Suppressor macrophage (primary cell): ENCODE data around the gene PRKN.
"Not testable (repeated sequence)": the region's sequence is repeated elsewhere in the genome, so short reads cannot be mapped to it uniquely, and the experiment has no call there.

Source experiments
- DNase-seq, 4 experiments: peaks; one replicate each; pipeline ENCODE4 v3.0.0-alpha.2; 2020 to 2022

PRKN gene

GRCh38 chr6:161523362-161523761, 1204.2 kb downstream of the PRKN start:
- DNase-seq, result no peak

DNA sequence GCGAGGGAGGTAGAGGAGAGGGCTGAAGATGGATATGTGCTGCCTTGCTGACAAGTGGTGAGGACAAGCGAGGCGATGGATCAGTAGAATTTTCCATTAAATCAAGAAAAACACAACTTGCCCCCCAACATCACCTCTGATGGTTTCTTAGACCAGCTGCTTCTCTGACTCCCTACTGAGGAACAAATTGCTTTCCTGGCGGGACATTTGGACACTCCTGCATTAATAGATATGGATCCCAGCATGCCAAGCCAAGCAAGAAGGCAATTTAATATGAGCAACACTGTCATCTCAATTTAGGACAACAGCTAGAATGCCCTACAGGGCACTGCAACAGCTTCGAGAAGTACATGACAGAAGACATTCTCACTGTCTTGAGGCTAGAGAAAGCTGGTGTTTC, 1205.3 kb downstream of the PRKN start:
- no peak for DNase-seq

GRCh38 chr6:161511447-161512095, 1216.0 kb downstream of the PRKN start:
- no peak for DNase-seq

GRCh38 chr6:161508341-161508740, 1219.2 kb downstream of the PRKN start:
- no peak for DNase-seq

DNA sequence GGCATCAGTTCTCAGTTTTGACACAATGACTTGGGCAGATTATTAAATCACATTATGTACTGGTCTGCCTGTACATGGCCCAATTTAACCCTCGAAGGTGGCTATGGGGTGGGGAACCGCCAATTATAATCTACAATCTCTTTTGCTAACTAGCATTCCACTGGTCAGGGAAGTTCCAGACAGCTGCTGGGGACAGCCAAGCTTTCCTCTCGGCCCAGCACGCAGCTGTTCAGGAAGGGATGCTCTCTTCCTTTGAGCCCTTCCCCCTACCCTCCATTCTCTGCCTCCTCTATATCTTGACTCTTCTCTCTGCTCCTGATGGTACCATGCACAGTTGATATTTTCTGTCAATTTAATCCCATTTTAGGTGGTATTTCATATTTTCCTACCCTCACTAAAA, 1220.2 kb downstream of the PRKN start:
- no peak for DNase-seq

- no peak for DNase-seq
Observed at GRCh38 chr6:161503570-161503969, 1224.0 kb downstream of the PRKN start.

GRCh38 chr6:161498881-161499280, 1228.7 kb downstream of the PRKN start:
- DNase-seq, result no peak

GRCh38 chr6:161498359-161498758, 1229.2 kb downstream of the PRKN start:
- DNase-seq, result peak in 1 of 4 experiments; percentile 1

DNA sequence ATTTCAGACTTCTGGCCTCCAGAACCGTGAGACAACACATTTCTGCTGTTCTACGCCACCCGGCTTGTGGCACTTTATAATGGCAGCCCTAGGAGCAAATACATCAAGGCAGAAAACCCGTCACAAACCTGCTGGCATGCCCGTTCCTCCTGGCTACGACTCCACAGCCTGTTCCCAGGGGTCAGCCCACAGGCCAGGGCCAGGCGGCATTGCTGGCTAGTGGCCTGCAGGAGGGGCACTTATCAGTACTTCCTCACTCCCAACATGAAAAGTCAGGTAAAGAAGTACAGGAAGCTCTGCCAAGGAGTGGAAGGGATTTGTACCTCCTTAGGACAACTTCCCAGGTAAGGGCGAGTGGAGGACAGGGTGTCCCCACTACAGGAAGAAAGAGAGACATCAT, 1230.6 kb downstream of the PRKN start:
- no peak for DNase-seq

DNA sequence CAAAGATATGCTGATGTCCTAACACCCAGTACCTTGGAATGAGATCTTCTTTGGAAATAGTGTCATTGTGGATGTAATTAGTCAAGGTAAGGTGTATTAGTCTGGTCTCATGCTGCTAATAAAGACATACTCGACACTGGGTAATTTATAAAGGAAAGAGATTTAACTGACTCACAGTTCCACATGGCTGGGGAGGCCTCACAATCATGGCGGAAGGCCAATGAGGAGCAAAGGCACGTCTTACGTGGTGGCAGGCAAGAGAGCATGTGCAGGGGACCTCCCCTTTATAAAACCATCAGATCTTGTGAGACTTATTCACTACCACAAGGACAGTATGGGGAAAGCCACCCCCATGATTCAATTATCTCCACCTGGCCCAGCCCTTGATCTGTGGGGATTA, 1231.3 kb downstream of the PRKN start:
- DNase-seq, result not testable (repeated sequence)

GRCh38 chr6:161494566-161494965, 1233.0 kb downstream of the PRKN start:
- DNase-seq, result no peak

GRCh38 chr6:161493576-161494118, 1233.9 kb downstream of the PRKN start:
- no peak for DNase-seq

DNA sequence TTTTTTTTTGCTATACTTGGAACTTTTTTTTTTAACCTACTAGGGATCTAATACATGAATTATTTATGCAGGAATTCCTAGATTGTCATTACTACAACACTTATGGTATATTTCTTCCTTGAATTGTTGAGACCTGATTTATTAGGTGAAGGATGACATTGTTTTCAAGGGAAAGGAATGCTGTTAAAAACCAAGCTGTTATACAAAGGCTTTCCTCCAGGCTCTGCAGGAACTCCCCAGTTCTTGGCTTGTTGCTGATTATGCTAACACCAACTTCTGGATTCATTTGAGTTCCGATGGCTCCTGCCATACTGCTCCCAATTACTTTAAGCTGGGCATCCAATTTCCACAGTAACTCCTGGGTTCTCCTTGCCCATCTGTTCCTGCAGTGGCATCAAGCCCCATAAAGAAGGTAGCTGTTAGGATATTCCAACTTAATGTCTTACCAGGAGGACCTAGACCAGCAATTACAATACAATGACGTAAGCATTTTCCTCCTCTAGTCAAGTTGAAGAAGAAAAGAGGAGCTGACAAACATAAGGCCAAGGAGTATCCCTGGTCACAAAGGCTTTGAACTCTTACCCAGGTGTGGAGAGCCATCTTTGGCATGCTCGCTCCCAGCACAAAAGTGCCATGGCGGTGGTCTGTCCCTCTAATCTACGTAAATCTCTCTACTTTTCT, 1237.8 kb downstream of the PRKN start:
- DNase-seq, result no peak

GRCh38 chr6:161487694-161488093, 1239.9 kb downstream of the PRKN start:
- DNase-seq, result no peak

DNA sequence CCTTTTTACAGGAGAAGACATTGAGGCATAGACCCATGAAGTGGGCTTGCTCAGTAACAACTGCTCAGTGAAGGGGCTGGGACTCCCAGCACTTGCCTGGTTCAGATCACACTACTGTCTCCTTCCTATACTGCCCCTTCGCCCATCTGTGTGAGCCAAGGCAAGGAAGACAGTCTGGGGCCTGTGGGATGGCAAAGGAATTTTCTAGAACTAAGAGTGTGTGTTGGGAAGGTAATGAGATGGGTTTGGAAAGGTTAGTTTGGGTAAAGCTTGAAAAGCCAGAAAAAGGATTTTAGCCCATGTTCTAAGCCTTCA, 1240.4 kb downstream of the PRKN start:
- no peak for DNase-seq

DNA sequence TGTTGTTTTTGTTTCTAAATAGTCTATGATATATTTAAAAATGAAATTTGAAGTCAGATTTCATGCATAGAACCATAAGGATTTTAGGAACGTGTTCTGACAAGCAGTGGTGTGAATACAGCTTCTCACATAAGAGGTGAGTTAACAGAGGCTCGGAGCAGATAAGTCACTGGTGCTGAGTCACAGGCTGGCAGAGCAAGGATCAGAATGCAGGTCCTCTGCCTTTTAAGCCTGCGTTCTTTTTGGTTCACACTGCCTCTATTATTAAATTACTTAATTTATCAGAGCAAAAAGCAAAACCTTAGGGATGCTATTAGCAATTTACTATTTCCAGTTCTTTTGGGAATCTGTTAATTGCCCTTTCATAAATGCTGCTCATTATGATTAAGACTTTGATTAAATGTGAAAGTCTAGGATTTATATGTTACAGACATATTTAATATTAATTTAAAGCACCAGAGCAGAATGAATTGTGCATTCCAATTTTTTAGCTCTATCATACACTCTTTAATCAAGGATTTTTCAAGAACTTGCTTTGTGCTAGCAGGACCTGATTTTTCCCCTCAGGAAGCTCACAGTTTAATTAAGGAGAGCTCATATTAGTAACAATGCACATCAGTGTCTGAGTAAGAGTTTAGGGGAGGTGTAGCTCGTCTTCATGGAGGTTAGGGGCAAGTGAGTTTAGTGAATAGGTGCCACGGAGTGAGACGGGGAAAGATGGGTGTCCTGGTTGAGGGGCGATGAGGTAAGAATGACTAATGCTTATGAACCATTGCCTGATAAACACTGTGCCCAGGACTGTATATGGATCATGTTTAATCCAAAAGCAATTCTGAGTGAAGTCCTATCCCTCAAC, 1241.0 kb downstream of the PRKN start:
- no peak for DNase-seq

DNA sequence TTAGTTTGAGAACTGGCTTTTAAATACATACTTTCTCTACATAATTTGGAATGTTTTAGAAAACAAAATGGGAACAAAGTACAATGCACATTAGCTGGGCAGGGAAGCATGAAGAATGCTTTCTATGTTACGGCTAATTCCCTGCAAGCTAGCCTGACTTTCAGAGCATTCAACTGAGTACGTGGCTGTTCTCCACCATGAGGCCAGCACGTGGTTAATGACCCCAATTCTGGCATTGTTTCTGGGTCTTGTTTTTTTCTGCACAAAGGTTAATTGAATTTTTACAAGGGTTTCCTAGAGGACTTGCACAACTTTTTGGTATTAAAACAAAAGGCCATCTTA, 1245.1 kb downstream of the PRKN start:
- no peak for DNase-seq

DNA sequence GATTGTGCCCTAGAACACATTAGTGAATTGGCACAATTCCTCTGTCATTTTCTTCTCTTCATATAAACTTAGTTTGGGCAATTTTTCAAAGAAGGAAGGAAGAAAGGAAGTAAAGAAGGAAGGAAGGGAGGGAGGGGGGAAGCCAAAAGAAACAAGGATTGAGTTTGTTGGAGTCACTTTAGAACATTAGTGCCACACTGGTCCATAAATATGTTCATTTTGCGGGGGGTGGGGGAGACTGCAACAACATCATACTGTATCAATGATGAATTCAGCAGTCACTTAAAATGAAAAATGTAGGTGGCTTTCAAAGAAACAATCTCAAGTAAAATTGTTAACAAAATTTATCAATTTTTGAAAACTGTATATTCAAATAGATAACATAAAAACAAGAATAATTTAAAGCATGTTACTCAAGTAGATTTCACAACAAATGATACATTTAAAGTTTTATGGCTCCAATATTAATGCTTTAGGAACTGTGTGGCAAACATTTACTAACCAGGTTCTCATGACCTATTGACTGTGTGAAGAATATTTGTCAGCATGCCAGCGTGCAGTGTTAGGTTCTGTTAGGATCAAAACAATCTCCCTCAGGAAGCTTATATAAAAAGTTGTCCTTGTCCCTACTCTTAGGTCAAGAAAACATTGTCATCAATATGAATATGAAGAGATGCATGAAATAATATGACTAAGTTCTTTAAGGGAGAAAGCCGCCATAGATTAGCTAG, 1245.6 kb downstream of the PRKN start:
- DNase-seq, result no peak

DNA sequence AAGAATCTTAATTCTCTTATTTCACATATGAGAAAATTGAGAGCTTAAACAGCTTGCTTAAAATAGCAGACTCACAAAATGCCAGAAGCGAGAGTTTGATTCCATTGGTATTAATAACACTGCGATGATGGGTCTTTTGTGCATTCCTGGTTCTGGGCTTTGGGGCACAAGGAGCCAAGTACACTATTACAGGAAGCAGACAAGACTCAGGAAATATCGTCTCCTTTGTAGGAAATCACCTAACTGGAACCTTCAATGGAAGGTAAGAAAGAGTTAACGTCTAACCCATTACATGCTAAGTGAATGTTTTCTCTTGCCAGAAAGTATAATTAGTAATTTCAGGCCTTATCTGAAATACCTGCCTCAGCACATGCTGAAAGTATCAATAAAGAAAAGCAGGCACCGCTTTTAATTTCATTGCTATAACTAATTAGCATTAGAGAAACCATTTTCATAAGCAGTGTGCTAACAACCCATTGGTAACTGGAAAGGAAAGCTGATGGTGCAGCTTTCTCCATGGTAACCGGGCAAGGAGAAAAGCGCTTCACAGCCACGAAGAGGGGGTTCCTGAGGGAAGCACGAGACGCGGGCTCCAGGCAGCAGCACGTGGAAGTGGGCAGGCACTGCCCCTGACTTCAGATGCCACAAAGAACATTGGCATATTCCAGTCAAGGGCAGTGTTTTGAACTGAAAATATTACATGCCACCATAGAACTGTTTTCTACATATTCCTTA, 1247.0 kb downstream of the PRKN start:
- no peak for DNase-seq

GRCh38 chr6:161479376-161479775, 1248.2 kb downstream of the PRKN start:
- DNase-seq, result no peak

DNA sequence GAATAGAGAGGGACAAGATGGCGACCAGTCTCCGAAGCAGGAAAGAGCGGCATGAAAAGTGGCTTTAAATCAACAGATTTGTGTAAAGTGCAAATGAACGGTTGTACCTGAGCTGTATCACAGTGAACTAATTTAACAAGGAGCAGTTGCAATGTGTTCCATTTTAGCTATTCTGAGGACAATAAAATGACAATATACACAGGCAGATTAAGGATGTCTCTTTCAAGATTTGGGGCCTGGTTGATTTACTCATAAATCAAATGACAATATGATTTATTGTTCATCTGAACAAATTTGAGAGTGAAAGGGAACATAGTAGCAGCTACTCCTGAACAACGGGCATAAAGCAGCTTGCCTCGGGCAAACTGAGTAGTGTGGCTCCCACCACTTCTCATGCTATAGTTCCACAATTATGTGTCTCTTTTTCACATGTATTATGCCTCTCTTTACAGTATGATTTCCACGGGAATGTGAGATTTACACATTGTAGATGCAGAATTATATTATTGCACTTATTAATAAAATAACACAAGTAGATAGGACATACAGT, 1249.6 kb downstream of the PRKN start:
- no peak for DNase-seq

DNA sequence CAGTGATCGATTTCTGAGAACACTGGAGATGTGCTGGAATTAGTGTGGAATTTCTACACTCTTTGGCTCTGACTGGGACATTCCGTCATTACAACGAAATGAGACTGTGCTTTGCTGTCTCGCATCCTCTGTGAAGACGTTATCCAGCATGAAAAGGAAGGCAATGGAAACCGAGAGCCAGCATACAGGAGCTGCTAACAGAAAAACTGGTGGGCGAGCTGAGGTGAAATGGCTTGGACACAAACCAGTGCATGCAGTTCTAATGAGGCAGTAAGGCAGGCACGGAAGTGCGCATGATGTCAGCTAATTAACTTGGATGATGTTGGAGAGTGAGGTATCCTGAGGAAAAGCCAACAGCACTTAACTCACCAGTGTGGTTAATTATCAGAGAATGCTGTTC, 1250.9 kb downstream of the PRKN start:
- no peak for DNase-seq
